ENCODE measurements around the gene PRKAR1B.

- no peak for TF ChIP-seq TAF1 (IDR thresholded peaks at IDR 0.05; ENCODE audit: low read depth)
- no peak for TF ChIP-seq YY1 (IDR thresholded peaks at IDR 0.05; ENCODE audit: low read depth)
- no peak for TF ChIP-seq TEAD4 (IDR thresholded peaks at IDR 0.05)
- no peak for TF ChIP-seq MAX (IDR thresholded peaks at IDR 0.05)
- no peak for TF ChIP-seq REST (IDR thresholded peaks at IDR 0.05; ENCODE audit: low read depth)
Measured at GRCh38 chr7:641966-642365, 85.1 kb downstream of the PRKAR1B start.
